Mesenchymal stem cell (in vitro differentiated cells and primary cell): Measurements from ENCODE around the gene MTHFSD. TPM values are rescaled to one million over a fixed set of nuclear protein-coding genes. Genes with fewer than 3 reads are reported as not detected.

Experiments
- DNase-seq: peaks from one replicate; pipeline ENCODE4 v3.0.0-alpha.2; 2013
- H2AFZ ChIP-seq: one replicate; pipeline ENCODE4 v1.6.1; 2013; ENCODE audit warnings: low read depth, mild to moderate bottlenecking, control low read depth, inconsistent platforms, low read length, moderate library complexity
- H2AK5ac ChIP-seq: 2 replicates; pipeline ENCODE4 v1.6.1; 2013; ENCODE audit warnings: low read length, moderate library complexity, mild to moderate bottlenecking, inconsistent platforms; ENCODE audit not compliant: severe bottlenecking
- H2BK120ac ChIP-seq: one replicate; pipeline ENCODE4 v1.6.1; 2013; ENCODE audit warnings: low read depth, mild to moderate bottlenecking, inconsistent platforms, low read length, moderate library complexity
- H2BK12ac ChIP-seq, 2 experiments: one replicate each; pipeline ENCODE4 v1.6.1; 2013; ENCODE audit warnings: inconsistent platforms in 2 of 2, low read length in 2 of 2, mild to moderate bottlenecking in 2 of 2, moderate library complexity in 2 of 2, control low read depth in 1 of 2
- H2BK15ac ChIP-seq: one replicate; pipeline ENCODE4 v1.6.1; 2013; ENCODE audit warnings: mild to moderate bottlenecking, low read depth, inconsistent platforms; ENCODE audit not compliant: poor library complexity, severe bottlenecking
- H2BK5ac ChIP-seq: 2 replicates; pipeline ENCODE4 v1.6.1; 2013; ENCODE audit warnings: low read depth, mild to moderate bottlenecking, low read length, control low read depth, inconsistent platforms; ENCODE audit not compliant: poor library complexity, severe bottlenecking
- H3K14ac ChIP-seq, 2 experiments: one replicate each; pipeline ENCODE4 v1.6.1; 2013; ENCODE audit warnings: inconsistent platforms in 2 of 2, low read length in 2 of 2, control low read depth in 1 of 2, mild to moderate bottlenecking in 1 of 2, moderate library complexity in 1 of 2
- H3K18ac ChIP-seq, 2 experiments: one replicate each; pipeline ENCODE4 v1.6.1; 2013; ENCODE audit warnings: inconsistent platforms in 2 of 2, low read length in 2 of 2, control low read depth in 1 of 2, low read depth in 1 of 2, mild to moderate bottlenecking in 1 of 2
- H3K23ac ChIP-seq, 2 experiments: one replicate each; pipeline ENCODE4 v1.6.1; 2013; ENCODE audit warnings: inconsistent platforms in 2 of 2, low read length in 2 of 2, mild to moderate bottlenecking in 2 of 2, moderate library complexity in 2 of 2, control low read depth in 1 of 2
- H3K27ac ChIP-seq: 2 replicates; pipeline ENCODE4 v1.5.1; 2013; ENCODE audit warnings: mild to moderate bottlenecking, moderate library complexity, low read length, control low read depth, inconsistent platforms; ENCODE audit not compliant: poor library complexity, severe bottlenecking
- H3K27me3 ChIP-seq, 2 experiments: 2 replicates each; pipeline versions ENCODE4 v1.6.1 to v1.7.0; 2013; ENCODE audit warnings: low read length in 2 of 2, mild to moderate bottlenecking in 2 of 2, moderate library complexity in 2 of 2, control low read depth in 1 of 2, inconsistent platforms in 1 of 2; ENCODE audit not compliant: control insufficient read depth in 1 of 2, insufficient read depth in 1 of 2
- H3K36me3 ChIP-seq, 2 experiments: 2 replicates each; pipeline versions ENCODE4 v1.6.1 to v1.7.0; 2013; ENCODE audit warnings: low read length in 2 of 2, control low read depth in 1 of 2, inconsistent platforms in 1 of 2, low read depth in 1 of 2, mild to moderate bottlenecking in 1 of 2; ENCODE audit not compliant: insufficient read depth in 2 of 2, control insufficient read depth in 1 of 2
- H3K4ac ChIP-seq, 2 experiments: one replicate each; pipeline ENCODE4 v1.6.1; 2013; ENCODE audit warnings: inconsistent platforms in 2 of 2, low read length in 2 of 2, mild to moderate bottlenecking in 2 of 2, moderate library complexity in 2 of 2, control low read depth in 1 of 2, low read depth in 1 of 2
- H3K4me1 ChIP-seq: 2 replicates; pipeline ENCODE4 v1.6.1; 2013; ENCODE audit warnings: low read depth, low read length, control low read depth; ENCODE audit not compliant: control insufficient read depth, insufficient read depth
- H3K4me2 ChIP-seq: 2 replicates; pipeline ENCODE4 v1.6.1; 2013; ENCODE audit warnings: low read length, mild to moderate bottlenecking, inconsistent platforms; ENCODE audit not compliant: poor library complexity, severe bottlenecking
- H3K4me3 ChIP-seq, 2 experiments: 2 replicates each; pipeline versions ENCODE4 v1.5.1 to v1.7.0; 2013; ENCODE audit warnings: low read length in 2 of 2, mild to moderate bottlenecking in 2 of 2, control low read depth in 1 of 2, low read depth in 1 of 2; ENCODE audit not compliant: insufficient read depth in 1 of 2
- H3K79me1 ChIP-seq: replicated peaks from 2 replicates; pipeline ENCODE4 v1.6.1; 2013; ENCODE audit warnings: mild to moderate bottlenecking, control low read depth, low read length, inconsistent platforms; ENCODE audit not compliant: poor library complexity, severe bottlenecking
- H3K9ac ChIP-seq: 2 replicates; pipeline ENCODE4 v1.7.0; 2013; ENCODE audit warnings: mild to moderate bottlenecking, low read length, moderate library complexity
- H3K9me3 ChIP-seq: 2 replicates; pipeline ENCODE4 v1.7.0; 2013; ENCODE audit warnings: mild to moderate bottlenecking, low read length; ENCODE audit not compliant: control insufficient read depth
- H4K8ac ChIP-seq: one replicate; pipeline ENCODE4 v1.6.1; 2013; ENCODE audit warnings: inconsistent platforms, mild to moderate bottlenecking, low read length, moderate library complexity
- H4K91ac ChIP-seq: one replicate; pipeline ENCODE4 v1.6.1; 2013; ENCODE audit warnings: mild to moderate bottlenecking, low read length, inconsistent platforms
- WGBS: methylation state at CpG from one replicate; pipeline ENCODE4 v1.1.7; 2013; ENCODE audit warnings: mixed read lengths; 5-methylcytosine and 5-hydroxymethylcytosine counted together
- polyA plus RNA-seq, 2 experiments: library from polyadenylated mRNA; stranded (reverse); fragments of 200-250 nt; gene quantifications; one replicate each; pipeline ENCODE4 v1.2.3, GENCODE V29; 2013

Gene MTHFSD
- 8.3 TPM for polyA plus RNA-seq (2013, experiment 1 of 2)
- 6.8 TPM for polyA plus RNA-seq (2013, experiment 2 of 2)

GRCh38 chr16:86554917-86555703 is at the start of gene MTHFSD:
MTHFSD (minus strand) TSS chr16:86555235; CDS start chr16:86555184, 51 bp downstream.
- Histone ChIP-seq H2BK12ac (no peak within 1 kb of the TSS), H3K4ac (peak within 1 kb of the TSS; percentile 84 to 92), H3K14ac (peak within 1 kb of the TSS in 1 of 2 experiments; percentile 41), H2BK120ac (no peak within 1 kb of the TSS), H2BK15ac (peak within 1 kb of the TSS; percentile 2), H3K27ac (no peak within 1 kb of the TSS), H2AFZ (peak within 1 kb of the TSS; percentile 94), H3K79me1 (peaks cover 30% of the 10 kb centered on the region), H3K27me3 (peaks cover 0 to 15% of the 10 kb centered on the region in 2 experiments), H3K4me2 (peak within 1 kb of the TSS; percentile 78), H3K4me1 (peaks cover 13% of the 10 kb centered on the region), H2AK5ac (peak within 1 kb of the TSS; percentile 55), H4K8ac (peak within 1 kb of the TSS; percentile 97), H3K9me3 (no peaks in the 10 kb centered on the region), H3K23ac (peak within 1 kb of the TSS in 1 of 2 experiments; percentile 47), H3K4me3 (peak within 1 kb of the TSS; percentile 88 to 99), H4K91ac (peak within 1 kb of the TSS; percentile 67), H2BK5ac (no peak within 1 kb of the TSS), H3K9ac (peak within 1 kb of the TSS; percentile 99), H3K36me3 (peaks cover 21 to 24% of the 10 kb centered on the region in 2 experiments), H3K18ac (peak within 1 kb of the TSS; percentile 78 to 86)
- DNase-seq: peak; percentile 92
- 6% methylated on average over 65 of the region's 70 CpGs for WGBS

- Histone ChIP-seq H3K9ac (no peak overlapping the region), H2AFZ (no peak overlapping the region), H2BK12ac (no peak overlapping the region), H3K23ac (no peak overlapping the region), H4K8ac (no peak overlapping the region), H3K4me2 (no peak overlapping the region), H2BK5ac (no peak overlapping the region), H4K91ac (no peak overlapping the region), H2BK120ac (no peak overlapping the region), H3K27ac (no peak overlapping the region), H3K18ac (no peak overlapping the region), H3K36me3 (no peaks in the 10 kb centered on the region), H3K4me1 (peaks cover 11% of the 10 kb centered on the region), H3K79me1 (no peaks in the 10 kb centered on the region), H3K9me3 (no peaks in the 10 kb centered on the region), H3K14ac (no peak overlapping the region), H2AK5ac (no peak overlapping the region), H2BK15ac (no peak overlapping the region), H3K27me3 (peaks cover 0 to 4% of the 10 kb centered on the region in 2 experiments), H3K4ac (no peak overlapping the region), H3K4me3 (peak overlapping the region in 1 of 2 experiments; percentile 49)
- 91% methylated on average over 12 of the region's 16 CpGs for WGBS
- DNase-seq: no peak
Measured at GRCh38 chr16:86604436-86605193, 49.6 kb upstream of the MTHFSD start.

GRCh38 chr16:86602521-86602920 is 47.5 kb upstream of the MTHFSD start:
- H3K36me3 ChIP-seq: no peaks in the 10 kb centered on the region
- peak overlapping the region in 1 of 2 experiments; percentile 34 for H3K18ac ChIP-seq
- H2BK120ac ChIP-seq: no peak overlapping the region
- no peak overlapping the region for H3K9ac ChIP-seq
- H3K9me3 ChIP-seq: no peaks in the 10 kb centered on the region
- H2AFZ ChIP-seq: no peak overlapping the region
- no peak overlapping the region for H2BK15ac ChIP-seq
- H3K27me3 ChIP-seq: peaks cover 0 to 9% of the 10 kb centered on the region in 2 experiments
- no peak overlapping the region for H4K8ac ChIP-seq
- H2BK5ac ChIP-seq: no peak overlapping the region
- no peak overlapping the region for H3K27ac ChIP-seq
- no peak overlapping the region for H3K23ac ChIP-seq
- 97% methylated on average over 2 of the region's 4 CpGs for WGBS
- H3K79me1 ChIP-seq: no peaks in the 10 kb centered on the region
- H2AK5ac ChIP-seq: peak overlapping the region; percentile 44
- no peak overlapping the region for H3K4me3 ChIP-seq
- H2BK12ac ChIP-seq: no peak overlapping the region
- DNase-seq: no peak
- peaks cover 9% of the 10 kb centered on the region for H3K4me1 ChIP-seq
- no peak overlapping the region for H3K4me2 ChIP-seq
- H3K4ac ChIP-seq: no peak overlapping the region
- H3K14ac ChIP-seq: no peak overlapping the region
- H4K91ac ChIP-seq: no peak overlapping the region

GRCh38 chr16:86601356-86601755 is 46.3 kb upstream of the MTHFSD start:
- DNase-seq: no peak
- Histone ChIP-seq H3K9ac (no peak overlapping the region), H2AFZ (no peak overlapping the region), H3K27ac (no peak overlapping the region), H3K18ac (no peak overlapping the region), H3K4me1 (peaks cover 13% of the 10 kb centered on the region), H3K4me3 (no peak overlapping the region), H3K79me1 (no peaks in the 10 kb centered on the region), H2BK5ac (no peak overlapping the region), H2BK12ac (no peak overlapping the region), H2AK5ac (peak overlapping the region; percentile 10), H4K8ac (no peak overlapping the region), H3K4ac (no peak overlapping the region), H2BK15ac (no peak overlapping the region), H3K14ac (no peak overlapping the region), H3K4me2 (no peak overlapping the region), H4K91ac (no peak overlapping the region), H3K9me3 (no peaks in the 10 kb centered on the region), H3K27me3 (peaks cover 0 to 19% of the 10 kb centered on the region in 2 experiments), H2BK120ac (no peak overlapping the region), H3K36me3 (no peaks in the 10 kb centered on the region), H3K23ac (no peak overlapping the region)
- WGBS: 96% methylated on average over 2 of the region's 2 CpGs
